HG03196 (cell line): Measurements from ENCODE around the gene PLOD1.
"Not testable (repeated sequence)": the region's sequence is repeated elsewhere in the genome, so short reads cannot be mapped to it uniquely, and the experiment has no call there.

Experiments used
- ATAC-seq: cut with Tn5 transposase; IDR thresholded peaks from one replicate; pipeline ENCODE4 v1.9.1; 2021; ENCODE audit not compliant: unreplicated experiment

PLOD1 gene

GRCh38 chr1:11912482-11913216 lies 21.9 kb upstream of the PLOD1 start:
- not testable (repeated sequence) for ATAC-seq

- ATAC-seq, result no peak
Observed at GRCh38 chr1:11913291-11913690, 21.2 kb upstream of the PLOD1 start.

- ATAC-seq, result no peak
Observed at GRCh38 chr1:11914024-11914423, 20.5 kb upstream of the PLOD1 start.

- no peak for ATAC-seq
Observed at GRCh38 chr1:11918799-11919519, 15.6 kb upstream of the PLOD1 start.

GRCh38 chr1:11919621-11920020 lies 14.9 kb upstream of the PLOD1 start:
- no peak for ATAC-seq

GRCh38 chr1:11920239-11920903 lies 14.1 kb upstream of the PLOD1 start:
- no peak for ATAC-seq

GRCh38 chr1:11921022-11921421 lies 13.5 kb upstream of the PLOD1 start:
- ATAC-seq, result no peak

GRCh38 chr1:11923069-11923826 lies 11.3 kb upstream of the PLOD1 start:
- ATAC-seq, result no peak

GRCh38 chr1:11923827-11924113 lies 10.7 kb upstream of the PLOD1 start:
- ATAC-seq, result no peak

- ATAC-seq, result no peak
Observed at GRCh38 chr1:11924334-11925195, 10.0 kb upstream of the PLOD1 start.

- ATAC-seq, result peak; percentile 11
Observed at GRCh38 chr1:11925196-11925937, 9.2 kb upstream of the PLOD1 start.

GRCh38 chr1:11925938-11926292 lies 8.6 kb upstream of the PLOD1 start:
- ATAC-seq, result peak; percentile 17

- ATAC-seq, result no peak
Observed at GRCh38 chr1:11927866-11928592, 6.5 kb upstream of the PLOD1 start.

- ATAC-seq, result no peak
Observed at GRCh38 chr1:11929849-11930248, 4.7 kb upstream of the PLOD1 start.

- ATAC-seq, result no peak
Observed at GRCh38 chr1:11930571-11931445, 3.7 kb upstream of the PLOD1 start.

- ATAC-seq, result no peak
Observed at GRCh38 chr1:11931845-11932244, 2.7 kb upstream of the PLOD1 start.

- ATAC-seq, result no peak
Observed at GRCh38 chr1:11935057-11935412, 518 bp downstream of the PLOD1 start.

GRCh38 chr1:11935733-11936132 lies 1.2 kb downstream of the PLOD1 start:
- not testable (repeated sequence) for ATAC-seq
